ENCODE data around the gene ST6GALNAC6. TPM values are rescaled to one million over a fixed set of nuclear protein-coding genes. Genes with fewer than 3 reads are reported as not detected.

Gene ST6GALNAC6
- total and polyA plus RNA-seq, 10 of the 15 experiments (the other 5 are each of a cell fraction or from before 2014, with no cell fraction given), result 0.40 to 27.0 (median 16.8) TPM

- FAIRE-seq, result peak; percentile 31
- Histone ChIP-seq H3K4me2 (ENCODE audit: control insufficient read depth, insufficient read depth) (peak overlapping the region; percentile 75), H3K79me2 (ENCODE audit: control insufficient read depth, insufficient read depth, low read length) (peaks cover 2% of the 10 kb centered on the region), H3K27me3 (replicated peaks in 1 of 2; ENCODE audit: control insufficient read depth in 2 of 2, insufficient read depth in 2 of 2, low read length in 1 of 2) (no peaks in the 10 kb centered on the region), H2AFZ (ENCODE audit: control insufficient read depth, low read depth, low read length) (no peak overlapping the region; the same call in 1 of the 2 replicates), H3K27ac (ENCODE audit: control insufficient read depth, insufficient read depth) (peak overlapping the region; percentile 90), H3K9ac (ENCODE audit: control insufficient read depth, insufficient read depth, low read length) (peak overlapping the region; percentile 57), H3K4me3 (peak overlapping the region; percentile 17; the same call in 1 of the 2 replicates), H3K4me1 (ENCODE audit: control insufficient read depth, insufficient read depth, low read length) (peaks cover 60% of the 10 kb centered on the region), H4K20me1 (ENCODE audit: control insufficient read depth, insufficient read depth) (no peaks in the 10 kb centered on the region), H3K9me3 (replicated peaks; ENCODE audit: control insufficient read depth, insufficient read depth, low read length) (no peaks in the 10 kb centered on the region), H3K36me3 (ENCODE audit: control insufficient read depth in 2 of 2, insufficient read depth in 2 of 2, low read length in 1 of 2) (peaks cover 3 to 13% of the 10 kb centered on the region in 2 experiments; a peak in 2 of 4 replicates)
- intact Hi-C loops (cut with micrococcal nuclease; ENCODE audit: unreplicated experiment), result no loop called here
- RAD21 ChIA-PET (ENCODE audit: unreplicated experiment), result interaction anchor here (0.6 to 10.1 kb wide), 6 partner anchors 11 to 170 kb away, joined by 3 to 92 read pairs (median 6); partner anchors contain the start of genes NAIF1, SH2D3C, ST6GALNAC4 and TOR2A
- no TSS peak for BruUV-seq (replicated peaks)
- POLR2A ChIA-PET, result interaction anchor here (0.5 to 11.0 kb wide), 6 partner anchors 10 to 777 kb away, joined by 3 to 166 read pairs (median 4); partner anchors contain the start of genes SH2D3C and ST6GALNAC4
- WGBS (ENCODE audit: insufficient coverage, insufficient replicate concordance, low lambda C conversion rate, missing lambda C conversion rate), result 0% methylated on average over 5 of the region's 5 CpGs
- peak; percentile 31 for ATAC-seq
- in situ Hi-C loops (cut with MboI), result no loop called here
- SMC1A ChIA-PET (ENCODE audit: uncharacterized antibody, unreplicated experiment), result interaction anchor here (0.6 to 4.9 kb wide), 6 partner anchors 8 to 129 kb away, joined by 3 to 37 read pairs (median 4); partner anchors contain the start of gene ST6GALNAC4
- CTCF ChIA-PET, result interaction anchor here (1.3 to 2.1 kb wide), 10 partner anchors 8 to 119 kb away, joined by 3 to 18 read pairs (median 5); partner anchors contain the start of genes CDK9 and ST6GALNAC4
- DNase-seq (ENCODE audit: low read depth, low spot score), result no peak
- TF ChIP-seq USF2 (IDR thresholded peaks at IDR 0.05; ENCODE audit: borderline replicate concordance, low read depth, low read length), result no peak
- TF ChIP-seq RB1 (IDR thresholded peaks at IDR 0.05; ENCODE audit: borderline replicate concordance), result no peak
- peak; percentile 63 for TF ChIP-seq POLR2A (IDR thresholded peaks at IDR 0.05; ENCODE audit: low read depth, low read length)
- peak; percentile 75 for TF ChIP-seq PBX3 (IDR thresholded peaks at IDR 0.05; ENCODE audit: insufficient replicate concordance, low read depth, low read length)
- no peak for TF ChIP-seq TAF1 (IDR thresholded peaks at IDR 0.05; ENCODE audit: borderline replicate concordance, low read depth, low read length)
- TF ChIP-seq ZNF24 (IDR thresholded peaks at IDR 0.05), result no peak
- no peak for TF ChIP-seq GATAD2B (conservative IDR thresholded peaks at IDR 0.05; ENCODE audit: low read depth)
- TF ChIP-seq SKIL (IDR thresholded peaks at IDR 0.05; ENCODE audit: low read depth, poor library complexity, severe bottlenecking), result no peak
- TF ChIP-seq USF1 (IDR thresholded peaks at IDR 0.05; ENCODE audit: borderline replicate concordance, extremely low read length, insufficient read depth, low read depth, low read length), result no peak
- TF ChIP-seq WRNIP1 (IDR thresholded peaks at IDR 0.05; ENCODE audit: borderline replicate concordance, low read depth, low read length), result no peak
- no peak for TF ChIP-seq NRF1 (conservative IDR thresholded peaks at IDR 0.05; ENCODE audit: low read depth, low read length)
- TF ChIP-seq SRF (IDR thresholded peaks at IDR 0.05; ENCODE audit: low read depth in 2 of 2, low read length in 2 of 2), result no peak
- no peak for TF ChIP-seq CEBPZ (IDR thresholded peaks at IDR 0.05; ENCODE audit: low read depth, low read length)
These were observed 5.8 kb upstream of the ST6GALNAC6 start for GRCh38 chr9:127905004-127905728.

Measured in GM12878 (cell line).